Neural cell (in vitro differentiated cells): ENCODE results near the gene LMO7. TPM values are rescaled to one million over a fixed set of nuclear protein-coding genes. Genes with fewer than 3 reads are reported as not detected.

Source experiments
- H2AFZ ChIP-seq: fragments of 200-600, 300-800 bp; sonication (generic), shearing (Covaris generic); 2 replicates; pipeline ENCODE4 v1.6.0; 2014; ENCODE audit warnings: low read depth, mild to moderate bottlenecking, antibody characterized with exemption, low read length, moderate library complexity
- H3F3A ChIP-seq: fragments of 200-600 bp; shearing (Covaris generic); 2 replicates; pipeline ENCODE4 v1.6.1; 2016; ENCODE audit warnings: mild to moderate bottlenecking, moderate library complexity, mixed read lengths, antibody characterized with exemption, low read length; ENCODE audit not compliant: insufficient read depth, poor library complexity, severe bottlenecking
- H3K27ac ChIP-seq: fragments of 200-600, 300-800 bp; sonication (generic), shearing (Covaris generic); 2 replicates; pipeline ENCODE4 v1.5.1; 2014; ENCODE audit warnings: mild to moderate bottlenecking, low read length, moderate library complexity
- H3K27me3 ChIP-seq: fragments of 300-800, 200-600 bp; sonication (generic), shearing (Covaris generic); 2 replicates; pipeline ENCODE4 v1.6.0; 2014; ENCODE audit warnings: mild to moderate bottlenecking, low read depth, low read length, moderate library complexity; ENCODE audit not compliant: insufficient read depth
- H3K36me3 ChIP-seq: fragments of 300-800, 200-600 bp; sonication (generic), shearing (Covaris generic); 2 replicates; pipeline ENCODE4 v1.5.1; 2014; ENCODE audit warnings: mild to moderate bottlenecking, antibody characterized with exemption, low read length, moderate library complexity; ENCODE audit not compliant: insufficient read depth
- H3K4me2 ChIP-seq: fragments of 300-800, 200-600 bp; sonication (generic), shearing (Covaris generic); 2 replicates; pipeline ENCODE4 v1.6.0; 2014; ENCODE audit warnings: mild to moderate bottlenecking, low read length
- H3K4me3 ChIP-seq: fragments of 300-800, 200-600 bp; sonication (generic), shearing (Covaris generic); 2 replicates; pipeline ENCODE4 v1.5.1; 2014; ENCODE audit warnings: mild to moderate bottlenecking, low read length, moderate library complexity
- H3K79me2 ChIP-seq: fragments of 200-600 bp; shearing (Covaris generic); replicated peaks from 2 replicates; pipeline ENCODE4 v1.6.0; 2014; ENCODE audit warnings: mild to moderate bottlenecking, low read length, moderate library complexity; ENCODE audit not compliant: insufficient read depth
- H3K9ac ChIP-seq: fragments of 300-800, 200-600 bp; sonication (generic), shearing (Covaris generic); 2 replicates; pipeline ENCODE4 v1.6.1; 2016; ENCODE audit warnings: mild to moderate bottlenecking, low read length, mixed read lengths
- H3K9me2 ChIP-seq: fragments of 200-600 bp; shearing (Covaris generic); 2 replicates; pipeline ENCODE4 v1.6.1; 2016; ENCODE audit warnings: mild to moderate bottlenecking, low read length, mixed read lengths; ENCODE audit not compliant: insufficient read depth
- H3K9me3 ChIP-seq: fragments of 200-600, 300-800 bp; sonication (generic), shearing (Covaris generic); 2 replicates; pipeline ENCODE4 v1.6.1; 2016; ENCODE audit warnings: mild to moderate bottlenecking, mixed run types, low read length, moderate library complexity, mixed read lengths
- H4K20me1 ChIP-seq: fragments of 200-600 bp; shearing (Covaris generic); 2 replicates; pipeline ENCODE4 v1.6.1; 2016; ENCODE audit warnings: mild to moderate bottlenecking, mixed run types; ENCODE audit not compliant: insufficient read depth
- CTCF ChIP-seq: fragments of 450-650 bp; IDR thresholded peaks from 2 replicates; pipeline ENCODE4 v1.5.1; 2014; ENCODE audit warnings: antibody characterized with exemption, mild to moderate bottlenecking, moderate library complexity; ENCODE audit not compliant: poor library complexity, severe bottlenecking
- EP300 ChIP-seq: fragments of 450-650 bp; conservative IDR thresholded peaks from 2 replicates; pipeline ENCODE4 v1.6.1; 2014; ENCODE audit warnings: antibody characterized with exemption, mild to moderate bottlenecking, moderate library complexity; ENCODE audit not compliant: poor library complexity, severe bottlenecking
- EZH2 ChIP-seq: fragments of 200-600, 300-800 bp; shearing (Covaris generic), sonication (generic); IDR thresholded peaks from 2 replicates; pipeline ENCODE4 v1.6.1; 2014; ENCODE audit warnings: antibody characterized with exemption, low read length, borderline replicate concordance, mild to moderate bottlenecking; ENCODE audit not compliant: insufficient read depth, poor library complexity, severe bottlenecking
- MXI1 ChIP-seq: fragments of 450-650 bp; conservative IDR thresholded peaks from 2 replicates; pipeline ENCODE4 v1.6.1; 2014; ENCODE audit warnings: antibody characterized with exemption, mild to moderate bottlenecking; ENCODE audit not compliant: poor library complexity, severe bottlenecking
- POLR2AphosphoS5 ChIP-seq: IDR thresholded peaks from 2 replicates; pipeline ENCODE4 v1.6.1; 2012
- RAD21 ChIP-seq: fragments of 450-650 bp; conservative IDR thresholded peaks from 2 replicates; pipeline ENCODE4 v1.6.1; 2014; ENCODE audit warnings: antibody characterized with exemption, mild to moderate bottlenecking, moderate library complexity
- REST ChIP-seq: IDR thresholded peaks from 2 replicates; pipeline ENCODE4 v1.6.1; 2012; ENCODE audit warnings: borderline replicate concordance
- SMC3 ChIP-seq: fragments of 450-650 bp; conservative IDR thresholded peaks from 2 replicates; pipeline ENCODE4 v1.6.1; 2014; ENCODE audit warnings: antibody characterized with exemption, mild to moderate bottlenecking, moderate library complexity; ENCODE audit not compliant: poor library complexity
- TAF1 ChIP-seq: IDR thresholded peaks from 2 replicates; pipeline ENCODE4 v1.6.1; 2012; ENCODE audit warnings: low read depth
- polyA plus RNA-seq: library from polyadenylated mRNA; depleted of rRNA; stranded (reverse); fragments of >200 nt; gene quantifications from 2 replicates; pipeline ENCODE4 v1.2.3, GENCODE V29; 2014

The LMO7 gene
- polyA plus RNA-seq, 1 donor from 2014 or later: 14.2 TPM

- TF ChIP-seq EZH2 (no peak), CTCF (no peak), POLR2AphosphoS5 (no peak), REST (no peak), TAF1 (no peak), SMC3 (no peak), RAD21 (no peak), MXI1 (no peak), EP300 (no peak)
- Histone ChIP-seq H3K27me3 (no peaks in the 10 kb centered on the region), H3K4me2 (no peak overlapping the region), H3K36me3 (no peaks in the 10 kb centered on the region), H4K20me1 (no peaks in the 10 kb centered on the region), H3K4me3 (no peak overlapping the region), H3K9me3 (no peaks in the 10 kb centered on the region), H3K79me2 (no peaks in the 10 kb centered on the region), H3K27ac (no peak overlapping the region), H2AFZ (no peak overlapping the region), H3F3A (no peaks in the 10 kb centered on the region), H3K9me2 (no peaks in the 10 kb centered on the region), H3K9ac (no peak overlapping the region)
Observed at GRCh38 chr13:75841905-75842304, 205.8 kb downstream of the LMO7 start.

GRCh38 chr13:75843074-75843473 lies 206.9 kb downstream of the LMO7 start:
- Histone ChIP-seq H3K4me2 (no peak overlapping the region), H3K36me3 (no peaks in the 10 kb centered on the region), H3F3A (no peaks in the 10 kb centered on the region), H3K79me2 (no peaks in the 10 kb centered on the region), H4K20me1 (no peaks in the 10 kb centered on the region), H3K9me2 (no peaks in the 10 kb centered on the region), H3K9ac (no peak overlapping the region), H3K9me3 (no peaks in the 10 kb centered on the region), H2AFZ (no peak overlapping the region), H3K27me3 (no peaks in the 10 kb centered on the region), H3K4me3 (no peak overlapping the region), H3K27ac (no peak overlapping the region)
- TF ChIP-seq SMC3 (no peak), MXI1 (no peak), RAD21 (no peak), TAF1 (no peak), POLR2AphosphoS5 (no peak), EP300 (no peak), REST (no peak), EZH2 (no peak), CTCF (no peak)
